ENCODE results near the gene C2CD3.
"Not testable (repeated sequence)": the region's sequence is repeated elsewhere in the genome, so short reads cannot be mapped to it uniquely, and the experiment has no call there.

Gene C2CD3

GRCh38 chr11:74072286-74072685, 98.5 kb downstream of the C2CD3 start:
- H3K27ac ChIP-seq: no peak overlapping the region
- no peak for TF ChIP-seq CTCF (IDR thresholded peaks at IDR 0.05)
- DNase-seq (ENCODE audit: low spot score): no peak

GRCh38 chr11:74070723-74071492, 99.9 kb downstream of the C2CD3 start:
- no peak overlapping the region for H3K4me3 ChIP-seq
- H3K27ac ChIP-seq: no peak overlapping the region
- TF ChIP-seq CTCF (IDR thresholded peaks at IDR 0.05): no peak
- no peak for DNase-seq (ENCODE audit: low spot score)

More at GRCh38 chr11:74072286-74072685, 98.5 kb downstream of the C2CD3 start:
- H3K4me3 ChIP-seq: no peak overlapping the region

- H3K4me3 ChIP-seq: no peak overlapping the region
- DNase-seq (ENCODE audit: low spot score): no peak
- no peak for TF ChIP-seq CTCF (IDR thresholded peaks at IDR 0.05)
- H3K27ac ChIP-seq: no peak overlapping the region
Measured at GRCh38 chr11:74069146-74070046, 101.4 kb downstream of the C2CD3 start.

- DNase-seq (ENCODE audit: low spot score); H3K4me3 ChIP-seq; H3K27ac ChIP-seq: not testable (repeated sequence)
Measured at GRCh38 chr11:74066663-74067062, 104.1 kb downstream of the C2CD3 start.

- H3K27ac ChIP-seq; DNase-seq (ENCODE audit: low spot score); H3K4me3 ChIP-seq: not testable (repeated sequence)
Measured at GRCh38 chr11:74065534-74065933, 105.3 kb downstream of the C2CD3 start.

- H3K4me3 ChIP-seq; DNase-seq (ENCODE audit: low spot score); H3K27ac ChIP-seq: not testable (repeated sequence)
Measured at GRCh38 chr11:74063628-74064027, 107.2 kb downstream of the C2CD3 start.

- DNase-seq (ENCODE audit: low spot score); H3K27ac ChIP-seq; H3K4me3 ChIP-seq: not testable (repeated sequence)
Measured at GRCh38 chr11:74061599-74061998, 109.2 kb downstream of the C2CD3 start.

GRCh38 chr11:74057249-74058151, 113.3 kb downstream of the C2CD3 start:
- TF ChIP-seq CTCF (IDR thresholded peaks at IDR 0.05): no peak
- DNase-seq (ENCODE audit: low spot score): no peak
- H3K4me3 ChIP-seq: no peak overlapping the region
- H3K27ac ChIP-seq: no peak overlapping the region
